SHP77 treated with DMSO at 0.1 percent for 48 hours (cell line): ENCODE results near the gene TECTA.

Experiments used
- DNase-seq: peaks from one replicate; lab custom pipeline; 2025; lab: John Stamatoyannopoulos, UW

Gene TECTA, protein sequence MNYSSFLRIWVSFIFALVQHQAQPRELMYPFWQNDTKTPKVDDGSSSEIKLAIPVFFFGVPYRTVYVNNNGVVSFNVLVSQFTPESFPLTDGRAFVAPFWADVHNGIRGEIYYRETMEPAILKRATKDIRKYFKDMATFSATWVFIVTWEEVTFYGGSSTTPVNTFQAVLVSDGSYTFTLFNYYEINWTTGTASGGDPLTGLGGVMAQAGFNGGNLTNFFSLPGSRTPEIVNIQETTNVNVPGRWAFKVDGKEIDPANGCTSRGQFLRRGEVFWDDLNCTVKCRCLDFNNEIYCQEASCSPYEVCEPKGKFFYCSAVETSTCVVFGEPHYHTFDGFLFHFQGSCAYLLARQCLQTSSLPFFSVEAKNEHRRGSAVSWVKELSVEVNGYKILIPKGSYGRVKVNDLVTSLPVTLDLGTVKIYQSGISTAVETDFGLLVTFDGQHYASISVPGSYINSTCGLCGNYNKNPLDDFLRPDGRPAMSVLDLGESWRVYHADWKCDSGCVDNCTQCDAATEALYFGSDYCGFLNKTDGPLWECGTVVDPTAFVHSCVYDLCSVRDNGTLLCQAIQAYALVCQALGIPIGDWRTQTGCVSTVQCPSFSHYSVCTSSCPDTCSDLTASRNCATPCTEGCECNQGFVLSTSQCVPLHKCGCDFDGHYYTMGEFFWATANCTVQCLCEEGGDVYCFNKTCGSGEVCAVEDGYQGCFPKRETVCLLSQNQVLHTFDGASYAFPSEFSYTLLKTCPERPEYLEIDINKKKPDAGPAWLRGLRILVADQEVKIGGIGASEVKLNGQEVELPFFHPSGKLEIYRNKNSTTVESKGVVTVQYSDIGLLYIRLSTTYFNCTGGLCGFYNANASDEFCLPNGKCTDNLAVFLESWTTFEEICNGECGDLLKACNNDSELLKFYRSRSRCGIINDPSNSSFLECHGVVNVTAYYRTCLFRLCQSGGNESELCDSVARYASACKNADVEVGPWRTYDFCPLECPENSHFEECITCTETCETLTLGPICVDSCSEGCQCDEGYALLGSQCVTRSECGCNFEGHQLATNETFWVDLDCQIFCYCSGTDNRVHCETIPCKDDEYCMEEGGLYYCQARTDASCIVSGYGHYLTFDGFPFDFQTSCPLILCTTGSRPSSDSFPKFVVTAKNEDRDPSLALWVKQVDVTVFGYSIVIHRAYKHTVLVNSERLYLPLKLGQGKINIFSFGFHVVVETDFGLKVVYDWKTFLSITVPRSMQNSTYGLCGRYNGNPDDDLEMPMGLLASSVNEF (N-terminal part only)

GRCh38 chr11:121100943-121101342 is at the start of gene TECTA:
Gene TECTA, plus strand, starts transcription at chr11:121101243. Its CDS starts 1,423 bp downstream, at chr11:121102666.
- no peak for DNase-seq

DNA sequence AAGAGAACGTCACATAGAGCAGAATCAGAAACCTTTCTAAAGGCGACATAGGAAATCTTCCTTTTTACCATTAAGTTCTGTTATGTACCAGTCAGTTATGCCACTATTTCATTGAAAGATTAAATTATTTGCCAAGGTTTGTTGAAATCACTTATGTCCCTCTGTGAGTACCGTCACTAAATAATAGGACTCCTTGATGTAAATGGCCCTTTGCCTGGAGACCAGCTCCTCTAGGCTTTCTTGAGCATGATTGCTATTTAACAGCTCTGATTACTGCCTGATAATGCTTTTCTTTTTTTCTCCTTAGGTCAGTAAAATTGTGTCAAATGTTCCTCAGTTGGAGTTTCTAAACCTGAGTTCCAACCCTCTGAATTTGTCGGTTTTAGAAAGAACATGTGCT is 47.8 kb upstream of the TECTA start:
- no peak for DNase-seq

- DNase-seq = no peak
Measured at GRCh38 chr11:121054266-121054665, 46.8 kb upstream of the TECTA start.

DNA sequence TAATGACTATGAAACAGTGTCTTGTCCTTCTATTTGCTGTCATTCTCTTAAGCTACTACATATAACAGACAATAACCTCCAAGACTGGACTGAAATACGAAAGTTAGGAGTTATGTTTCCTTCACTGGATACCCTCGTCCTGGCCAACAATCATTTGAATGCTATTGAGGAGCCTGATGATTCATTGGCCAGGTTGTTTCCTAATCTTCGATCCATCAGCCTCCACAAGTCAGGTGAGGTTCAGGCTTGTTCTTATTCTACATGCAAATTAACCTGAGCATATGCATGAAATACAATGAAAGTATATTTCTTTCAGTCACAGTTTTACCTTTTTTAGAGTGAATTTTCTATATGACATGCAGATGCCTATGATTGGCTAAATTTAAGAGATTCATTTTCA is 46.0 kb upstream of the TECTA start:
- DNase-seq = no peak

DNA sequence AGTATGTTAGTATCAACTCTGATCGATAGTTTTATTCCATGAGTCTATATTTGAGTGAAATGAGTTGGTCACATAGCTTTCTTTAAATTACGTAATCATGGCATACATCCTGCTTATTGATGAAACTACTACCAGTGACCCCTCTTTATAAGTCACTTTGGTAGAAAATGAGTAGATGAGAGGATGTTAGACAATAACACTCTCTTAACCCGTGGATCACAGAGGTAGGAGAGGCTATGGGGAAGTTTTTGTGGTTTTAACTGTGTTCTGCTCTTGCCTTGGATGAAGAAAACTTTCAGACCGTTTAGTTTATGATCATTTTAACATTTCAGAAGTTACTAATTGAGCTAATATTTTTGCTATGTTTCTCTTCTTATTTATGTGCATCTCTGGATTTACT is 43.1 kb upstream of the TECTA start:
- no peak for DNase-seq

- DNase-seq = no peak
Measured at GRCh38 chr11:121058941-121059340, 42.1 kb upstream of the TECTA start.

- no peak for DNase-seq
Measured at GRCh38 chr11:121059605-121060004, 41.4 kb upstream of the TECTA start.

- DNase-seq = no peak
Measured at GRCh38 chr11:121063728-121064127, 37.3 kb upstream of the TECTA start.

GRCh38 chr11:121066623-121067022 is 34.4 kb upstream of the TECTA start:
- DNase-seq = no peak

DNA sequence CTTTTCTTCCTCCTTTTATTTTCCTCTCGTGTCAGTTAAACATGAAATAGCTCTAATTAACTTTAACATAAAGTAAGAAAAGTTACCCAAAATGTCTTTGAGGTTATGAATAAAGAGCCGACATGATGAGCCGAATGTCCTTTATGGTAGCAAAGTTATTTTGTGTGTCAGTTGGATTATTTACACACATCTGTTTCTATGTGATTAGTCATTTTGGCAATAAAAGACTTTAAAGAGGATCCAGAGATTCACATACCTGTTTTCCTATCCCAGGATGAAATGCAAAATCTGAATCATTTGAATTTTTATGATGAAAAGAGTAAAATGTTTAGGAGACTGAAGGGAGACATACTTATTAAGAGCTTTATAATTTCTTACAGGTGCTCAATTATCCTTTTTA is 34.0 kb upstream of the TECTA start:
- no peak for DNase-seq

- peak; percentile 11 for DNase-seq
Measured at GRCh38 chr11:121067453-121067852, 33.6 kb upstream of the TECTA start.

- no peak for DNase-seq
Measured at GRCh38 chr11:121067962-121068647, 32.9 kb upstream of the TECTA start.

- DNase-seq = no peak
Measured at GRCh38 chr11:121068787-121069186, 32.3 kb upstream of the TECTA start.

GRCh38 chr11:121070951-121071845 is 29.8 kb upstream of the TECTA start:
- no peak for DNase-seq

- no peak for DNase-seq
Measured at GRCh38 chr11:121071846-121072450, 29.1 kb upstream of the TECTA start.

DNA sequence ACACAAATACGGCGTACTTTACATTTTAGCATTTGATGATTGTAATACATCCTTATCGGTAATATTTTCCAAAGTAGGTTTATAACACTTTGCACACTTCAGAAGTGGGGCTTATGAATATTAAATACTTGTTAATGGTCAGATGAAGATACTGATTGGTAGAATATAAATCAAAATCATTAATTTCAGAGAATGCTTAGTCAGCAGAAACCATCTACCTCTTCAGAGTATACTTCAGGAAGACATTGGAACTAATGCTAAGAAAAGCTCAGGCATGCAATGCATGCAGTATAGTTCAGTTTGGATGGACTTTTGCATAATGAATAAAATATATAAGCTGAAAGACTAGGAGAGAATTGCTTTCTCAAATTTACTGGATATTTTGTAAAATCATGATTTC is 19.7 kb upstream of the TECTA start:
- DNase-seq = no peak

- no peak for DNase-seq
Measured at GRCh38 chr11:121082219-121082618, 18.8 kb upstream of the TECTA start.

DNA sequence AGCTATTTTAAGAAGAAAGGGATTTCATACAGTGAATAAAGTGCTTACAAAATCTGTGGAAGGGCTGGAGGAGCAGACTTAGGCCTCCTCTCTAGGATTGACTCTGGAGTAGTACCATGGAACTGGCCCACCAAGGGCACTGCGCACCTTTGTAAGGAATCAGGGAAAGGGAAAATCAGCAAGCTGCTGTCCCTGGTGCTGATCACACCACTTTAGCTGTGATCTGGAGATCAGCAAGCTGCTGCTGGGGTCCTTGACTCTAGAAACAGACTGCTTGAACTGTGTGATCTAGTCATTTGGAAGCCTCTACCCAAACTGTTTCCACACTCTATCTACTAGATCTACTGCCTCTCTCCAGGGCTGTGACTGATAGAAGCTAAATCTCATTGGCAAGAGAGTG is 18.4 kb upstream of the TECTA start:
- DNase-seq = no peak

DNA sequence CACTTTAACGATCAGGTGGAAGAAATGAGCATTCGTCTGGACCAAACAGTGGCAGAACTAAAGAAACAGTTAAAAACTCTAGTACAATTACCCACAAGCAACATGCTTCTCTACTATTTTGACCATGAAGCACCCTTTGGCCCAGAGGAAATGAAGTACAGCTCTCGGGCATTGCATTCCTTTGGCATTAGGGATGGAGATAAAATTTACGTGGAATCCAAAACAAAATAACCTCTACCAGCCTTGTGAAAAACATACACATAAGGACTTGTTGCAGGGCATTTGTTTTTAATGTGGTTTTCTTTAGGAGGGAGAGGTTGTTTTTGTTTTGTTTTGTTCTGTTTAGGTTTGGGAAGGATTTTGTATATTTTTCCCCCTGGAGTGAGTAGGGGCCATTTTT is 14.2 kb upstream of the TECTA start:
- no peak for DNase-seq

DNA sequence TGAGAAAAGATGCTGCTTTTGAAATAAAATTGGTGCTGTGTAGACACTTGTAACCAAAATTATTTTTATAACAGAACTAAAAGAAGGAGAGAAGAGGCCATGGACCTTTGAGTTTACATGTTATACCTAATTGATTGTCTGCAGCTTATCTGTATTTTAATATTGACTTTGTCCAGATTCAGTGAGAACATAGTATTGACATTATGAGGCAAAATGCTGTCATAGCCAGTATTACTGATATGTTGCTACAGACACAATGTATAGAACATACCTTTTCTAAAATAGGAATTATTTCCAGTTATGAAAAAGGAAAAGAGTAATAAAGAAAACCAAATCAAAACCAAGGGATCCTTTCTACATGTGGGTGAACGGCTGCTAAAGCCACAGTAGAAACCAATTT is 11.5 kb upstream of the TECTA start:
- no peak for DNase-seq
